ACC112 (cell line): ENCODE measurements around the gene KCNC4.

Experiments
- H2AFZ ChIP-seq: fragments of 200-600 bp; sonication (generic); one replicate; pipeline ENCODE4 v1.6.0; 2017; ENCODE audit warnings: antibody characterized with exemption, low read length; ENCODE audit not compliant: unreplicated experiment
- H3K27ac ChIP-seq: fragments of 200-600 bp; sonication (generic); 2 replicates; pipeline ENCODE4 v1.5.1; 2014; ENCODE audit warnings: low read depth, mild to moderate bottlenecking, antibody characterized with exemption, low read length, moderate library complexity
- H3K27me3 ChIP-seq: fragments of 200-600 bp; sonication (generic); 2 replicates; pipeline ENCODE4 v1.6.1; 2014; ENCODE audit warnings: mild to moderate bottlenecking, antibody characterized with exemption, low read length, moderate library complexity, mixed read lengths; ENCODE audit not compliant: insufficient read depth
- H3K36me3 ChIP-seq: fragments of 200-600 bp; sonication (generic); 2 replicates; pipeline ENCODE4 v1.6.1; 2016; ENCODE audit warnings: mild to moderate bottlenecking, antibody characterized with exemption, low read length, moderate library complexity, mixed read lengths; ENCODE audit not compliant: insufficient read depth
- H3K4me1 ChIP-seq: fragments of 200-600 bp; sonication (generic); one replicate; pipeline ENCODE4 v1.6.1; 2016; ENCODE audit warnings: low read length, mixed read lengths; ENCODE audit not compliant: insufficient read depth, unreplicated experiment, control insufficient read depth
- H3K4me3 ChIP-seq: fragments of 200-600 bp; sonication (generic); 2 replicates; pipeline ENCODE4 v1.5.1; 2014; ENCODE audit warnings: mild to moderate bottlenecking, low read depth, low read length
- H3K79me2 ChIP-seq: fragments of 200-600 bp; sonication (generic); one replicate; pipeline ENCODE4 v1.6.0; 2016; ENCODE audit warnings: low read length; ENCODE audit not compliant: control insufficient read depth, unreplicated experiment, insufficient read depth

KCNC4 gene

GRCh38 chr1:110203021-110203661, 7.0 kb upstream of the KCNC4 start:
- H3K27me3 ChIP-seq: no peaks in the 10 kb centered on the region
- no peak overlapping the region for H3K4me3 ChIP-seq
- no peak overlapping the region for H3K27ac ChIP-seq
- no peaks in the 10 kb centered on the region for H3K36me3 ChIP-seq
- peak overlapping the region; percentile 51 for H2AFZ ChIP-seq
- no peaks in the 10 kb centered on the region for H3K79me2 ChIP-seq
- peaks cover 8% of the 10 kb centered on the region for H3K4me1 ChIP-seq

GRCh38 chr1:110205156-110205555, 5.0 kb upstream of the KCNC4 start:
- Histone ChIP-seq H3K27me3 (no peaks in the 10 kb centered on the region), H3K4me1 (peaks cover 8% of the 10 kb centered on the region), H2AFZ (no peak overlapping the region), H3K79me2 (no peaks in the 10 kb centered on the region), H3K36me3 (no peaks in the 10 kb centered on the region), H3K4me3 (no peak overlapping the region), H3K27ac (no peak overlapping the region)

- no peaks in the 10 kb centered on the region for H3K79me2 ChIP-seq
- no peaks in the 10 kb centered on the region for H3K27me3 ChIP-seq
- no peak overlapping the region for H2AFZ ChIP-seq
- peaks cover 8% of the 10 kb centered on the region for H3K4me1 ChIP-seq
- H3K27ac ChIP-seq: no peak overlapping the region
- no peaks in the 10 kb centered on the region for H3K36me3 ChIP-seq
- H3K4me3 ChIP-seq: no peak overlapping the region
Measured at GRCh38 chr1:110205591-110206155, 4.4 kb upstream of the KCNC4 start.

GRCh38 chr1:110206261-110206920, 3.7 kb upstream of the KCNC4 start:
- Histone ChIP-seq H3K36me3 (no peaks in the 10 kb centered on the region), H3K4me1 (peaks cover 8% of the 10 kb centered on the region), H2AFZ (no peak overlapping the region), H3K27me3 (peaks cover 6% of the 10 kb centered on the region), H3K79me2 (no peaks in the 10 kb centered on the region), H3K27ac (no peak overlapping the region), H3K4me3 (no peak overlapping the region)

- Histone ChIP-seq H2AFZ (no peak overlapping the region), H3K36me3 (no peaks in the 10 kb centered on the region), H3K27ac (no peak overlapping the region), H3K4me3 (no peak overlapping the region), H3K79me2 (no peaks in the 10 kb centered on the region), H3K4me1 (peaks cover 8% of the 10 kb centered on the region), H3K27me3 (peaks cover 21% of the 10 kb centered on the region)
Measured at GRCh38 chr1:110207831-110208230, 2.3 kb upstream of the KCNC4 start.

- H2AFZ ChIP-seq: no peak overlapping the region
- peaks cover 25% of the 10 kb centered on the region for H3K27me3 ChIP-seq
- H3K4me3 ChIP-seq: peak overlapping the region; percentile 84; the same call in 1 of the 2 replicates
- no peaks in the 10 kb centered on the region for H3K36me3 ChIP-seq
- H3K79me2 ChIP-seq: no peaks in the 10 kb centered on the region
- H3K4me1 ChIP-seq: no peaks in the 10 kb centered on the region
- no peak overlapping the region for H3K27ac ChIP-seq
Measured at GRCh38 chr1:110208916-110209645, 1.0 kb upstream of the KCNC4 start.

GRCh38 chr1:110210604-110211495, 736 bp downstream of the KCNC4 start:
- Histone ChIP-seq H2AFZ (peak overlapping the region; percentile 62), H3K79me2 (no peaks in the 10 kb centered on the region), H3K27ac (no peak overlapping the region)

GRCh38 chr1:110211496-110212168, 1.5 kb downstream of the KCNC4 start:
- Histone ChIP-seq H3K79me2 (no peaks in the 10 kb centered on the region), H3K27me3 (peaks cover 25% of the 10 kb centered on the region), H3K4me3 (peak overlapping the region; percentile 84), H3K27ac (no peak overlapping the region), H3K36me3 (no peaks in the 10 kb centered on the region), H2AFZ (no peak overlapping the region), H3K4me1 (no peaks in the 10 kb centered on the region)

More at GRCh38 chr1:110210604-110211495, 736 bp downstream of the KCNC4 start:
- peaks cover 25% of the 10 kb centered on the region for H3K27me3 ChIP-seq
- peak overlapping the region; percentile 84 for H3K4me3 ChIP-seq
- H3K4me1 ChIP-seq: no peaks in the 10 kb centered on the region
- H3K36me3 ChIP-seq: no peaks in the 10 kb centered on the region

GRCh38 chr1:110212169-110213142, 2.3 kb downstream of the KCNC4 start:
- Histone ChIP-seq H3K4me1 (no peaks in the 10 kb centered on the region), H3K79me2 (no peaks in the 10 kb centered on the region), H3K4me3 (no peak overlapping the region), H3K27me3 (peaks cover 25% of the 10 kb centered on the region), H3K36me3 (no peaks in the 10 kb centered on the region), H3K27ac (no peak overlapping the region), H2AFZ (no peak overlapping the region)
